HG03521 (cell line): ENCODE data around the gene SAMHD1.
"Not testable (repeated sequence)": the region's sequence is repeated elsewhere in the genome, so short reads cannot be mapped to it uniquely, and the experiment has no call there.

Source experiments
- ATAC-seq: cut with Tn5 transposase; IDR thresholded peaks from one replicate; pipeline ENCODE4 v1.9.1; 2021; ENCODE audit warnings: mild to moderate bottlenecking, moderate library complexity; ENCODE audit not compliant: unreplicated experiment

SAMHD1 gene

DNA sequence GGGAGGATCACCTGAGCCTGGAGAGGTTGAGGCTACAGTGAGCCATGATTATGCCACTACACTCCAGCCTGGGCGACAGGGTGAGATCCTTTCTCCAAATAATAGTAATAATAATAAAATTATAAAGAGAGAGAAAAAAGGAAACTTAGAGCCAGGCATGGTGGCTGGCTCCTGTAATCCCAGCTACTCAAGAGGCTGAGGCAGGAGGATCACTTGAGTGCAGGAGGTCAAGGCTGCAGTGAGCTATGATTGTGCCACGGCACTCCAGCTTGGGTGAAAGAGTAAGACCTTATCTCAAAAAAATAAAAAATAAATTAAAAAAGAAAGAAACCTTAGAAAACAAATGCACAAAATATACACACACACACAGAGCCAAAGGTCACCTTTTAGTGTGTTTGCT lies 5.2 kb upstream of the SAMHD1 start:
- ATAC-seq, result no peak

DNA sequence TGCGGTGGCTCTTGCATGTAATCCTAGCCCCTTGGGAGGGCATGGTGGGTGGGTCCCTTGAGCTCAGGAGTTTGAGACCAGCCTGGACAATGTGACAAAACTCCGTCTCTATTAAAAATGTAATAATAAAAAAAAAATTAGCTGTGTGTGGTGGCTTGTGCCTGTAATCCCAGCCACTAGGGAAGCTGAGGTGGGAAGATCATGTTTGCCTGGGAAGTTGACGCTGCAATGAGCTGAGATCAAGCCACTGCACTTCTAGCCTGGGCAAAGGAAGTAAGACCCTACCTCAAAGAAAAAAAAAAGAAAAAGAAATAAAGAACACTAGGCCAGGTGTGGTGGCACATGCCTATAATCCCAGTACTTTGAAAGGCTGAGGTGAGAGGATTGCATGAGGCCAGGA lies 4.5 kb upstream of the SAMHD1 start:
- no peak for ATAC-seq

DNA sequence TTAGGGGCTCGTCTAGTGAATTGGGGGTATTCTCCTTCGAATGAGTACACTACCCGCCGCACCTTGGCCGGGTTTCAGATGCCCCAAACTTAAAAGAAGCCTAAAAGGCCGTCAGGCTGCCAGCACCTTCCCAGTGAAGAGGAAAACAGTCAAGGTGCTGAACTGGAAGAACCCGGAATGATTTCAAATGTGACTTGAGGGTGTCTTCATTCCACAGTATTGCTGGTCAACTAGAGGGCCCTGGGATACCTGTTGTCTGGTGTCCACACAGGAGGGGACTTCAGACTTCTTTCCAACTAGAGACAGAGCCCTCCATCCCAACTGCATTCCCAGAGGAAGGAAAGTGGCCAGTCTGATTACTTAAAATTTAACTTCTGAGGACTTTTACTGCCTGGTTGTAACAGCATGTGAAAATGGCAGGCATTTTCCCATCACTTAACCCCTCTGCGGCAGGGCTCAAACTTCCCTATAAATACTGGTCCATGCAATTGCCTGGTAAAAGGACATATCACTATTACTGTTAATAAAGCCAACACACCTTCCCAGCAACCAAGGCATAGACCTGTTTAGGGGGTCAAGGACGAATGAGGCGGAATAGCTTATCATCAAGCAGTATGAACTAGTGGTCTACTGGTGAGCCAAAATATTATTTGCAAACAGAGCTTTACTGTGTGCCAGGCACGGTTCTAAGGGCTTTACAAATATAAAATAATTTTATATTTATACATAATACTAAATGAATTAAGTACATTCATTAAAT lies 651 bp upstream of the SAMHD1 start:
- ATAC-seq, result no peak

DNA sequence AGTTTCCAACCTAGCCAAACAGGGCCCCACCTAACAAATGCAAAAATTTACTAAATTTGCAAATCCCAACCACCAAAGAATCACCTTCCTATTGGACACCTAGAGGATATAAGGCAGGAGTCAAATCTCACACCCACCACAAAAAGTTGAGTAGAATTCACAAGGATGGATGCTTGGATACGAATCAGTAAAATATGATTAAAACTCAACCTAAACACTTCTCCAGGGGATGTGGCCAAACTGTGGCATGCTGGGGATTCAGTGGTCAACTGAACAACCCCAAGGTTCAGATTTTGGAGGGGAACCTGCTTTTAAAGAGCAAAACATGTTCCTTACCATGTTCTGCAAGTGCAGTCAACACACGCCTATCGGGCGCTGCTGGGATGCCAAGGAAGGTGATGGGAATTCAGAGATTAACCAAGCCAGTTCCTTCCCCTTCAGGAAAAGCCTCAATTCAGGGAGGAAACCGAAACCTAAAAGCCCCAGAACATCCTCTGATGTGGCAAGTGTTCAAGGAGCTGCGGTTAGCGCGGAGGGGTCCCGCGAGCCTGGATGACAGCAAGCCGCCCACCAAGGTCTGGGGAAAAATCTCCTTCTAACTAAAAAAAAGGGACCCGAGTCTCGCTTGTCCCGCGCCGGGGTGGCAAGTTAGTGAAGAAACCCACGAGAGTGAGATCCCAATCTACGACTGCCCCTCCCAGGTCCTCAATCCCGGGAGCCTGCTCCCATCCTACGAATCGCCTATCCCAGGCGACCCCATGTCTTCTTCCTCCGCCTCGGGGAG lies 902 bp downstream of the SAMHD1 start:
- no peak for ATAC-seq

DNA sequence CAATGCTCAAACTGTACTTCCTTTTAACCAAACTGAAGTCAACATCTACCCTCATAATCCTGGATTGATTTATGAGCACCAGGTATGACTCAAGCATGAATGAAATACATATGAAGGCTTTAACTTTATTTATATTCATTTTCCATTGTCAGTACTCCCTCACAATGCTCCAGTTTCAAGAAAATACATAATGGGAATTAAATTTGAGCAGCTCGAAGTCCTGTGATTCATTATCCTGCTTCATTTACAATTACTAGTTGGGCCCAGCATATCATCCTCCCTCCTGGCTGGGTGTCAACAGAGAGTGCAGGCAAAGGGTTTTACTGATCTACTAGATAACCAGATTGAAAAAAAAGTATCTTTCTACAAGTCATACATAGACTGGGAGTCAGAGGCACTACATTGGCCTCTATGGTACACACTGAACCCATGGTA lies 10.1 kb downstream of the SAMHD1 start:
- no peak for ATAC-seq

DNA sequence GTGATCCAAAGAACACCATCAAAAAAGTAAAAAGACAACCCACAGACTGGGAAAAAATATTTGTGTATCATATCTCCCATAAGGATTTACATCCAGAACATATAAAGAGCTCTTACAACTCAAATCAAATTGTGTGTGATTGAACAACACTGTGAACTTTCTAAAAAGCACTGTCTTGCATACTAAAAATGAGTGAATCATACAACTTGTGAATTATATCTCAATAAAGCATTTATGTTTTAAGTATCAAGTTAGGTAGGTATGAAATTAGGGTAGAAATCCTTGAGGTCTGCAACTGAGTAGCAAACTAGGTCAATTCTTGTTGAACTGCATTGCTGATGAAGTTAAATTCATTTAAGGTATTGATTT lies 14.1 kb downstream of the SAMHD1 start:
- ATAC-seq, result no peak

DNA sequence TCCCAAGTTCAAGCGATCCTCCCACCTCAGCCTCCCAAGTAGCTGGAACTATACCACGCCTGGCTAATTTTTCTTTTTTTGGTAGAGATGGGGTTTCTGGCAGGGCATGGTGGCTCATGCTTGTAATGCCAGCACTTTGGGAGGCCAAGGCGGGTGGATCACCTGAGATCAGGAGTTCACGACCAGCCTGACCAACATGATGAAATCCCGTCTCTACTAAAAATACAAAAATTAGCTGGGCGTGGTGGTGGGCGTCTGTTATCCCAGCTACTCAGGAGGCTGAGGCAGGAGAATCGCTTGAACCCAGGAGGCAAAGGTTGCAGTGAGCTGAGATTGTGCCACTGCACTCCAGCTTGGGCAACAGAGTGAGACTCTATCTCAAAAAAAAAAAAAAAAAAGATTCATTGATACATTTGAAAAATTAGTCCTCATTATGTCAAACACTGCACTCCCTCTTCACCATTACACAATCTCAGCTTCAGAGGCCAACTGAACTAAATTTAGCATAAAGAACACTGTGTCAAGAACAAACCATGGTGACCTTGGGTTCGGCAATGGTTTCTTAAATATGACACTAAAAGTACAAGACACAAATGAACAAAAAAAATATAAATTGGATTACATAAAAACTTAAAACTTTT lies 14.6 kb downstream of the SAMHD1 start:
- ATAC-seq, result not testable (repeated sequence)

DNA sequence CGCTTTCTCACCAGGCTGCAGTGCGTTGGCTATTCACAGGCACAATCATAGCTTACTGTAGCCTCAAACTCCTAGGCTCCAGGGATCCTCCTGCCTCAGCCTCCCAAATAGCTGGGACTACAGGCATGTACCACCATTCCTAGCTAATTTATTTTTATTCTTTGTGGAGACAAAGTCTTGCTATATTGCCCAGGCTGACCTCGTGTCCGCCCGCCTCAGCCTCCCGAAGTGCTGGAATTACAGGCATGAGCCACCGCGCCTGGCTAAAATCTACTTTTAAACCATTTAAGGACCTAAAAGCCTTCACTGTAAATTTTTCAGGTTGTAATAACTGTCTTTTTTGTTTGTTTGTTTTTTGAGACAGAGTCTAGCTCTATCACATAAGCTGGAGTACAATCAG lies 15.2 kb downstream of the SAMHD1 start:
- ATAC-seq, result no peak

DNA sequence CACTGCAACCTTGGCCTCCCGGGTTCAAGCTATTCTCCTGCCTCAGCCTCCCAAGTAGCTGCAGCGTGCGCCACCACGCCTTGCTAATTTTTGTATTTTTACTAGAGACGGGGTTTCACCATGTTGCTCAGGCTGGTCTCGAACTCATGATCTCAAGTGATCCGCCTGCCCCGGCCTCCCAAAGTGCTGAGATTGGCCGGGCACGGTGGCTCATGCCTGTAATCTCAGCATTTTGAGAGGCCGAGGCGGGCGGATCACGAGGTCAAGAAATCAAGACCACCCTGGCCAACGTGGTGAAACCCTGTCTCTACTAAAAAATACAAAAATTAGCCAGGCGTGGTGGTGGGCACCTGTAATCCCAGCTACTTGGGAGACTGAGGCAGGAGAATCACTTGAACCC lies 17.9 kb downstream of the SAMHD1 start:
- not testable (repeated sequence) for ATAC-seq

DNA sequence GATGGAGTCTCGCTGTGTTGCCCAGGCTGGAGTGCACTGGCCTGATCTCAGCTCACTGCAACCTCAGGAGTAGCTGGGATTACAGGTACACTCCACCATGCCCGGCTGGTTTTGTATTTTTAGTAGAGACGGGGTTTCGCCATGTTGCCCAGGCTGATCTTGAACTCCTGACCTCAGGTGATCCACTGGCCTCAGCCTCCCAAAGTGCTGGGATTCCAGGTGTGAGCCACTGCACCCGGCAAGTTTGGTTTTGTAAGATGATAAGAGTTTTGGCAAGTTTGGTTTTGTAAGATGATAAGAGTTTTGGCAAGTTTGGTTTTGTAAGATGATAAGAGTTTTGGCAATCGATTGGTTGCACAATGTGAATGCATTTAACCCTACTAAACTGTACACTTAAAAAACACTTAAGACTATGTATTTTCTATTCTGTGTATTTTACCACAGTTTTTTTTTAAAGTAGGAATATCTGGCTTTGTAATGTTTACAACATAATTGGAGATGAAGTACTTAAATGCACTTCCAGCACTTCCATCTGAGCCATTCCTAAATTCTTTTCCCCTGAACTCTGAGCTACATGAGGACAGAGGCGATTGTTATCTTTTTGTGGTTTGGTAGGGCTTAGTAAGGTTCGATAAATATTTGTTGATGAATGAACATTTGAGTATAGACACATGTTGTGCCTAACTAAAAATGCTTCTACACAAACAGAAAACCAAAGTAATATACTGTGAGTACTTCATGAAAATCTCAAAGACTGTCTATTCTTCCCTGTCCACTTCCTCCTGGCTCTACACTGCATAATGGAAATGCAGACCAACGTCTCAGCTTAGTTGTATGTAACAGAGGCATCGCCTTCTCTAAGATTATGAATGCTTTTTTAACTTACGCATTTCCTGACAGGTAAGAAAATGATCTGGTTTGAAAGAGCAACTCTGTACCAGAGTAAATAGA lies 18.8 kb downstream of the SAMHD1 start:
- no peak for ATAC-seq

DNA sequence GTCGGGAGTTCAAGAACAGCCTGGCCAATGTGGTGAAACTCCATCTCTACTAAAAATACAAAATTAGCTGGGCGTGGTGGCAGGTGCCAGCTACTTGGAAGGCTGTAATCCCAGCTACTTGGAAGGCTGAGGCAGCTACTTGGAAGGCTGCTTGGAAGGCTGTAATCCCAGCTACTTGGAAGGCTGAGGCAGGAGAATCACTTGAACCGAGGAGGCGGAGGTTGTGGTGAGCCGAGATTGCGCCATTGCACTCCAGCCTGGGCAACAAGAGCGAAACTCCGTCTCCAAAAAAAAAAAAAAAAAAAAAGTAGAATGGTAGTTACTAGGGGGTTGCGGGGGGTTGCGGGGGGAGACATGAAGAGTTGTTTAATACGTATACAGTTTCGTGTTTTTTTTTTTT lies 19.4 kb downstream of the SAMHD1 start:
- ATAC-seq, result not testable (repeated sequence)

DNA sequence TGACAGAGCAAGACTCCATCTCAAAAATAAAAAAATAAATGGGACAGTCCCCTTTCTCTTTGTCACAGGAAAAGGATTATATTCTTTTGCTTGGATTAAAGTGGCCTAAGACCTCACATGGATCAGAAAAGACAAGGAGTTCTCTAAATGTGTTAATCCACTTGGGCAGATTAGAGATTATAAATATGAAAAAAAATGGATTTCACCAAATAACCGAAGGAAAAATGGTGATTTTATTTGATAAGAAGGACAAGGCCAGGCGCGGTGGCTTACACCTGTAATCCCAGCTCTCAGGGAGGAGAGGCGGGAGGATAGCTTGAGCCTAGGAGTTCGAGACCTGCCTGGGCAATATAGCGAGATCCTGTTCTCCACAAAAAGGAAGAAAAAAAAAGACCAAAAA lies 21.8 kb downstream of the SAMHD1 start:
- ATAC-seq, result no peak

DNA sequence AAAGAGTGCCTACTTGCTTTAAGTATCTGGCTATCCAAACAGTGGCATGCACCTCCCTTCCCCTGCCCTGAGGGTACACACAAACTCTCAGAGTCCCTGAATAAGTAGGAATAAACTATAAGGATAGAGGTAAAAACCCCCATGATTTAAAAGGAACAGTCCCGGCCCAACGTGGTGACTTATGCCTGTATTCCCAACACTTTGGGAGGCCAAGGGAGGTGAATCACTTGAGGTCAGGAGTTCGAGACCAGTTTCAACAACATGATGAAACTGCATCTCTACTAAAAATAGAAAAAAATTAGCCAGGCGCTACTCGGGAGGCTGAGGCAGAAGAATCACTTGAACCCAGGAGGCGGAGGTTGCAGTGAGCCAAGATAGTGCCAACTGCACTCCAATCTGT lies 22.2 kb downstream of the SAMHD1 start:
- no peak for ATAC-seq

DNA sequence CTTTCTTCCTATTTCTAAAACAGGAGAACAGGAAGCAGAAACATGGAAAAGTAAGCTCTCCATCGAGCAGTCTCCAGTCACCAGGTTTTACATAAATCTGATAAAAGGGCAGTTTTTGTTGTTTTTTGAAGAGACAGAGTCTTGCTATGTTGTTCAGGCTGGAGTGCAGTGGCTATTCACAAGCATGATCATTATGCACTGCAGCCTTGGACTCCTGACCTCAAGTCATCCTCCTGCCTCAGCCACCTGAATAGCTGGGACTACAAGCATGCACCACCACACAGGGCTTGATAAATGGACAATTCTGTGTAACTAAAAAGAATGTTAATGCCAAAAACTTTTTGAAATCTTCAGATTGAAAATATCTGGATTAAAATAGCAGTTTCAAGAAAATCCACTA lies 23.8 kb downstream of the SAMHD1 start:
- no peak for ATAC-seq

DNA sequence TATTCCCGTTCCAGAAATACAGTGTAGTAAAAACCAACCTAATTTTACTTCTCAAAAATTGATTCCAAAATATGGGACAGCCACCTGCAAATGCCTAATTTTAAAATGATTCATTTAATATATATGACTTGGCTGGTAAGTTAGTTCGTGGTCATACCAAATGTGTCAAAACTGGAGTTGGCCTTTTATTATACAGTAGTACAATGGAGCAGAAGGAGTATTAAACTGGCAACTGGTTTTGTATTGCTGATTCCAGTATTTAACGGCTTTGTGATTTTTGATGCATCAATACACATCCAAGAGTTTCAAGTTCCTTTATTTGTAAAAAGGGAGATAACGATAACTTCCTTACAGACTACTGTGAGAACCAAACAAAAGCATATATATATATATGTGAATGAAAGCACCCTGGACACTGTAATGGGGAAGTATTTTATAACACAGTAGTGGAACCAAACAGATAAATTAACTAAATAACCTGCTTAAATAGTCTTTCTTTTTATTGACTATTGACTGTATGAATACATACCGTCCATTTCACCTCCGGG lies 24.8 kb downstream of the SAMHD1 start:
- no peak for ATAC-seq

DNA sequence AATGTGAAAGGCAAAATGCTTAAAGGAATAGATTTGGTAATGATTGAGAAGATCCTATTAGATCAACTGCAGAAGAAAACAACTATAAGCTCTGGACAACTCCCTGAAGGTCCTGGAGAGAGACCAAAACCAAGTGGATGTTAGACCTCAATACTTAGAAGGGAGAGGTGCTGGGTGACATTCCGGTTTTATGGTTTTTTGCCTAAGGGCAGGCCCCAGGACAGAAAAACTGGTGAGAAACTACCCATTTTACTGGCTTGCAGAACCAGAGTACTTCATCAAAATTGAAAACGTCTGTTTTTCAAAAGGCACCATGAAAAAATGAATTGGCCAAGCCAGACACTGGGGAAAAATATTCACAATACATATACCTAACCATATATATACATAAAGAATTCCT lies 26.3 kb downstream of the SAMHD1 start:
- ATAC-seq, result no peak

DNA sequence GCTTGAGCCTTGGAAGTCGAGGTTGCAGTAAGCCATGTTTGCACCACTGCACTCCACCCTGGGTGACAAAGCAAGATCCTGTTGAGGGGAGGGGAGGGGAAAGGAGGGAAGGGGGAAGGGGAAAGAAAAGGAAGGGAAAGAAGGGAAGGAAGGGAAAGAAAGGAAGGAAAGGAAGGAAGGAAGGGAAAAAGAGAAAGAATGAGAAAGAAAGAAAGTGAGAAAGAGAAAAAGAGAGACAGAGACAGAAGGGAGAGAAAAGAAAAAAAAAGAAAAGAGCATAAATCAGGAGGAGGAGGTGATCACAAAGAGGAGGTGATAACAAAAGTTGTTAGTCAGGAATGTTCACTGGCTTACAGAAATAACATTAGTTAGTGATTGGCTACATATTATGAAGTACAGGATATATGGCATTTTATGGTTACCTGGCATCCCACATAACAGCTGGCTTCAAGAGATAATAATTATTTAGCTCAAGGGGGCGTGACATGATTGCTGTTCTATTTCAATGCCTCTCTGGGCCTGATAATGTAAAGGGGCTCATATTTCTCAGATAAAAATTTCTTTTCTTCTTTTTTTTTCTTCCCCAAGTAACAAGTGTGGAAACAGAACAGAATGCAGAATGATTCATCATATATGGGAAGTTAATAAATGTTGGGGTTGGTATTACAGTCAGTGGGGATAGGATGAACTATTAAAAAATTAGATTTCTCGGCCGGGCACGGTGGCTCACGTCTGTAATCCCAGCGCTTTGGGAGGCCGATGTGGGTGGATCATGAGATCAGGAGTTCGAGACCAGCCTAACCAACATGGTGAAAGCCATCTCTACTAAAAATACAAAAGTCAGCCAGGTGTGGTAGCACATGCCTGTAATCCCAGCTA lies 27.1 kb downstream of the SAMHD1 start:
- ATAC-seq, result no peak

DNA sequence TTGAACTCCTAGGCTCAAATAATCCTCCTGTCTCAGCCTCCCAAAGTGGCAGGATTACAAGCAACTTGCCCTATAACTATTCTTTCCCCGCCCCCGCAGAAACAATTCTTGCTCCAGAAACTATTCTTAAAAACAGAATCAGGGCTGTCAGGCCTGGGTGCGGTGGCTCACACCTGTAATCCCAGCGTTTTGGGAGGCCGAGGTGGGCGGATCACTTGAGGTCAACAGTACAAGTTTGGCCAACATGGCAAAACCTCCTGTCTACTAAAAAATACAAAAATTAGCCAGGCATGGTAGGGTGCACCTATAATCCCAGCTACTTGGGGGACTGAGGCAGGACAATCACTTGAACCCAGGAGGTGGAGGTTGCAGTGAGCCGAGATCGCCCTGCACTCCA lies 31.2 kb downstream of the SAMHD1 start:
- no peak for ATAC-seq

DNA sequence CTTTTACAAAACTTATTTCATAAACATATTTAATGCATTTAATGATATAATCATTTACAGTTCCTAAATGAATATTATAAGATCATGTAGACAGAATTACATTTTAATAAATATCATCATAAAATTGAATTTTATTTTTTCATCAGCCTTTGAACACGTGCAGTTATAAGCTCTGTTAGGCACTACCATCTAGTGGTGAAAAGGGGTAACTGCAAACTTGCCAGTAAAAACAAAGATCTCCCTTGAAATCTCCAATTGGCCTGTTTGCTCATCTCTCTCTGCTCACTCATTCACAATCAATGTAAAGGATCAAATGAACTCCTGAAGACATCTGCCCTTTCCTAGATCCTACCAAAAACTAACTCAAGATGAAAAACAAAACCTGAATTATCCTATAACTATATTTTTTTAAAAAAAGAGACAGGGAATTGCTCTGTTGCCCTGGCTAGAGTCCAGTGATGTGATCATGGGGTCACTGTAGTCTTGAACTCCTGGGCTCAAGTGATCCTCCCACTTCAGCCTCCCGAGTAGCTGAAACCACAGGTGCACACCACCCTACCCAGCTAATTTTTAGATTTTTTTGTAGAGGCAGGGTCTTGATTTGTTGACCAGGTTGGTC lies 31.7 kb downstream of the SAMHD1 start:
- ATAC-seq, result no peak
